OCI-M1 (cell line): ENCODE measurements around the gene NSUN2.

ENCODE experiments used
- DNase-seq: peaks from one replicate; lab custom pipeline; 2025; lab: John Stamatoyannopoulos, UW

Gene NSUN2

GRCh38 chr5:6604341-6604740 is 28.5 kb downstream of the NSUN2 start:
- no peak for DNase-seq

- no peak for DNase-seq
Observed at GRCh38 chr5:6603643-6604042, 29.2 kb downstream of the NSUN2 start.

GRCh38 chr5:6602441-6602840 is 30.4 kb downstream of the NSUN2 start:
- no peak for DNase-seq

GRCh38 chr5:6601816-6602215 is 31.0 kb downstream of the NSUN2 start:
- DNase-seq: no peak

GRCh38 chr5:6601271-6601670 is 31.6 kb downstream of the NSUN2 start:
- DNase-seq: no peak

- DNase-seq: no peak
Observed at GRCh38 chr5:6599739-6600138, 33.1 kb downstream of the NSUN2 start.

GRCh38 chr5:6598351-6598900 is 34.4 kb downstream of the NSUN2 start:
- no peak for DNase-seq

GRCh38 chr5:6597557-6597956 is 35.3 kb downstream of the NSUN2 start:
- DNase-seq: no peak

- no peak for DNase-seq
Observed at GRCh38 chr5:6596388-6596787, 36.5 kb downstream of the NSUN2 start.

- DNase-seq: no peak
Observed at GRCh38 chr5:6595405-6595804, 37.4 kb downstream of the NSUN2 start.

GRCh38 chr5:6594066-6594465 is 38.8 kb downstream of the NSUN2 start:
- DNase-seq: no peak

- no peak for DNase-seq
Observed at GRCh38 chr5:6593148-6594016, 39.5 kb downstream of the NSUN2 start.

- DNase-seq: no peak
Observed at GRCh38 chr5:6592601-6593000, 40.2 kb downstream of the NSUN2 start.

- DNase-seq: no peak
Observed at GRCh38 chr5:6591671-6592288, 41.1 kb downstream of the NSUN2 start.

GRCh38 chr5:6590581-6590980 is 42.3 kb downstream of the NSUN2 start:
- DNase-seq: no peak

- no peak for DNase-seq
Observed at GRCh38 chr5:6587171-6587570, 45.7 kb downstream of the NSUN2 start.

GRCh38 chr5:6586647-6587042 is 46.2 kb downstream of the NSUN2 start:
- DNase-seq: no peak

GRCh38 chr5:6585939-6586646 is 46.8 kb downstream of the NSUN2 start:
- DNase-seq: no peak

GRCh38 chr5:6585168-6585567 is 47.7 kb downstream of the NSUN2 start:
- DNase-seq: no peak

GRCh38 chr5:6584727-6585126 is 48.1 kb downstream of the NSUN2 start:
- no peak for DNase-seq

- DNase-seq: no peak
Observed at GRCh38 chr5:6584101-6584645, 48.7 kb downstream of the NSUN2 start.
